K562 (cell line): ENCODE data around the gene CXCL14. TPM values are rescaled to one million over a fixed set of nuclear protein-coding genes. Genes with fewer than 3 reads are reported as not detected.

ENCODE experiments used
- ATAC-seq: fragments of 200-7000 bp; cut with Tn5 transposase; 3 replicates; pipeline ENCODE4 v1.9.1; 2020; ENCODE audit warnings: moderate library complexity
- BruUV-seq: library from RNA; stranded (reverse); fragments of 400-500 nt; replicated peaks from 2 replicates; lab custom pipeline; 2021; lab: Mats Ljungman, UMichigan
- CTCF ChIA-PET: fragments of 300-600 bp; formaldehyde crosslinking; extraction: SDS; loops from one replicate; lab custom pipeline; 2021; ENCODE audit warnings: low intra/inter-chr PET ratio; lab: Yijun Ruan, JAX
- POLR2A ChIA-PET: fragments of 300-600, 350-650 bp; sonication (Branson Sonifier 250); formaldehyde crosslinking; extraction: SDS; loops from one replicate; lab custom pipeline; 2021; ENCODE audit warnings: antibody characterized with exemption, inconsistent platforms; lab: Yijun Ruan, JAX
- DNase-seq, 4 experiments: peaks; one replicate each; pipeline versions ENCODE4 v3.0.0 to v3.0.0-alpha.2; 2011 to 2018; ENCODE audit warnings: low spot score in 3 of 4, mixed read lengths in 3 of 4; ENCODE audit errors: extremely low read depth in 1 of 4
- FAIRE-seq: peaks from 2 replicates; lab custom pipeline; 2011; peaks lifted over from hg19 to GRCh38; lab: Jason Lieb, UNC
- H2AFZ ChIP-seq: 2 replicates; pipeline ENCODE4 v1.6.0; 2011; ENCODE audit warnings: low read depth, low read length, control low read depth, inconsistent platforms
- H3K27ac ChIP-seq: fragments of 200-600 bp; 3 replicates; pipeline ENCODE4 v1.8.0; 2011; ENCODE audit warnings: low read depth, mild to moderate bottlenecking, control low read depth, inconsistent platforms, low read length, moderate library complexity, mixed read lengths; ENCODE audit errors: extremely low read depth
- H3K27me3 ChIP-seq, 2 experiments: fragments of 300-600 bp in 1 of 2; 2 replicates in 1 of 2; 3 replicates in 1 of 2; pipeline versions ENCODE4 v1.6.0 to v1.8.0; 2011; ENCODE audit warnings: inconsistent platforms in 2 of 2, low read length in 2 of 2, mild to moderate bottlenecking in 1 of 2, mixed read lengths in 1 of 2, moderate library complexity in 1 of 2; ENCODE audit not compliant: control insufficient read depth in 2 of 2, insufficient read depth in 2 of 2
- H3K36me3 ChIP-seq: fragments of 300-600 bp; 3 replicates; pipeline ENCODE4 v1.8.0; 2011; ENCODE audit warnings: mild to moderate bottlenecking, low read length, inconsistent platforms; ENCODE audit not compliant: control insufficient read depth, insufficient read depth
- H3K4me1 ChIP-seq, 2 experiments: fragments of 200-600 bp in 1 of 2; replicated peaks in 1 of 2; 2 replicates in 1 of 2; 3 replicates in 1 of 2; pipeline versions ENCODE4 v1.5.1 to v1.8.0; 2011; ENCODE audit warnings: inconsistent platforms in 2 of 2, low read length in 2 of 2, mild to moderate bottlenecking in 1 of 2, mixed read lengths in 1 of 2, moderate library complexity in 1 of 2; ENCODE audit not compliant: control insufficient read depth in 2 of 2, insufficient read depth in 2 of 2
- H3K4me2 ChIP-seq: 2 replicates; pipeline ENCODE4 v1.6.1; 2011; ENCODE audit warnings: low read length, control low read depth, inconsistent platforms, mixed read lengths; ENCODE audit not compliant: insufficient read depth
- H3K4me3 ChIP-seq: fragments of 200-600 bp; sonication (generic), shearing (Covaris generic); 2 replicates; pipeline ENCODE4 v1.5.1; 2016; ENCODE audit warnings: control low read depth, inconsistent platforms
- H3K79me2 ChIP-seq: fragments of 200-600 bp; 3 replicates; pipeline ENCODE4 v1.8.0; 2011; ENCODE audit warnings: low read length, inconsistent platforms; ENCODE audit not compliant: control insufficient read depth, insufficient read depth
- H3K9ac ChIP-seq, 2 experiments: 2 replicates each; pipeline versions ENCODE4 v1.6.0 to v1.6.1; 2011; ENCODE audit warnings: low read depth in 2 of 2, low read length in 2 of 2, control low read depth in 1 of 2, inconsistent platforms in 1 of 2, mild to moderate bottlenecking in 1 of 2, mixed read lengths in 1 of 2; ENCODE audit not compliant: insufficient read depth in 1 of 2
- H3K9me1 ChIP-seq: one replicate; pipeline ENCODE4 v1.6.0; 2011; ENCODE audit warnings: inconsistent platforms, mild to moderate bottlenecking, low read length, moderate library complexity; ENCODE audit not compliant: control insufficient read depth, insufficient read depth
- H3K9me3 ChIP-seq: replicated peaks from 2 replicates; pipeline ENCODE4 v1.5.1; 2011; ENCODE audit warnings: low read depth, low read length, inconsistent platforms; ENCODE audit not compliant: control insufficient read depth, insufficient read depth
- H4K20me1 ChIP-seq: replicated peaks from 2 replicates; pipeline ENCODE4 v1.6.1; 2011; ENCODE audit warnings: low read length, inconsistent platforms, mixed read lengths; ENCODE audit not compliant: control insufficient read depth, insufficient read depth
- CCNT2 ChIP-seq: IDR thresholded peaks from 2 replicates; pipeline ENCODE4 v1.6.1; 2011; ENCODE audit warnings: borderline replicate concordance, low read depth, mild to moderate bottlenecking, moderate library complexity, mixed read lengths, low read length; ENCODE audit not compliant: insufficient read length; ENCODE audit errors: extremely low read depth
- CTCFL ChIP-seq: IDR thresholded peaks from 2 replicates; pipeline ENCODE4 v1.6.1; 2011; ENCODE audit warnings: borderline replicate concordance, low read depth, mild to moderate bottlenecking, moderate library complexity, low read length; ENCODE audit not compliant: insufficient read depth, poor library complexity, severe bottlenecking
- DIDO1 ChIP-seq: fragments of 450-650 bp; IDR thresholded peaks from 2 replicates; pipeline ENCODE4 v1.6.1; 2016; ENCODE audit warnings: low read depth, missing biosample characterization, missing genetic modification characterization
- HMGN3 ChIP-seq: IDR thresholded peaks from 2 replicates; pipeline ENCODE4 v1.6.1; 2011; ENCODE audit warnings: borderline replicate concordance, low read depth, mild to moderate bottlenecking, mixed read lengths, low read length; ENCODE audit not compliant: insufficient read length; ENCODE audit errors: extremely low read depth
- MXD1 ChIP-seq: fragments of 250-450 bp; sonication (Bioruptor Pico); IDR thresholded peaks from 2 replicates; pipeline ENCODE4 v1.8.0; 2021; ENCODE audit warnings: borderline replicate concordance, mild to moderate bottlenecking, moderate library complexity; ENCODE audit not compliant: poor library complexity, severe bottlenecking
- NFATC3 ChIP-seq: fragments of 450-650 bp; IDR thresholded peaks from 2 replicates; pipeline ENCODE4 v1.6.1; 2017; ENCODE audit warnings: mild to moderate bottlenecking
- PTTG1 ChIP-seq: fragments of 450-650 bp; IDR thresholded peaks from 2 replicates; pipeline ENCODE4 v1.6.1; 2016; ENCODE audit warnings: low read depth, mild to moderate bottlenecking, missing genetic modification characterization, missing compliant biosample characterization
- PYGO2 ChIP-seq: fragments of 450-650 bp; IDR thresholded peaks from 2 replicates; pipeline ENCODE4 v1.6.1; 2016; ENCODE audit warnings: mild to moderate bottlenecking, missing genetic modification characterization, moderate library complexity, missing compliant biosample characterization
- ZEB2 ChIP-seq: fragments of 450-650 bp; IDR thresholded peaks from 2 replicates; pipeline ENCODE4 v1.6.1; 2016
- ZNF449 ChIP-seq: fragments of 250-450 bp; sonication (Bioruptor Pico); IDR thresholded peaks from 2 replicates; pipeline ENCODE4 v1.8.0; 2022; ENCODE audit warnings: moderate library complexity, mild to moderate bottlenecking, inconsistent platforms
- WGBS: fragments of 100-300 bp; shearing (Covaris generic); methylation state at CpG from one replicate; pipeline ENCODE4 v1.1.6; 2016; ENCODE audit warnings: low coverage, mixed read lengths; ENCODE audit not compliant: insufficient coverage; ENCODE audit errors: missing lambda C conversion rate; 5-methylcytosine and 5-hydroxymethylcytosine counted together
- in situ Hi-C: fragments of 300-500 bp; cut with MboI; formaldehyde crosslinking; loops from 4 replicates; pipeline ENCODE4 v1.15.0; 2018; ENCODE audit warnings: inconsistent platforms, mixed read lengths
- intact Hi-C: fragments of 100-400 bp; cut with micrococcal nuclease; formaldehyde crosslinking; loops from 2 replicates; pipeline ENCODE4 v1.14.2; 2022
- polyA plus RNA-seq, 8 experiments: library from polyadenylated mRNA; depleted of rRNA in 4 of 8; stranded (reverse) in 5 of 8; unstranded in 3 of 8; fragments of >200 nt; fragmentation: Nextera tagmentation in 2 of 8; fragmentation: Illumina TruSeq in 1 of 8; extraction: Ambion mirVana in 2 of 8; extraction: Trizol in 1 of 8; gene quantifications; 2 replicates each; pipeline versions ENCODE4 v1.2.1 to v1.2.3, GENCODE V29; 2011 to 2014; ENCODE audit warnings: inconsistent platforms in 1 of 8, missing spikeins in 1 of 8
- total RNA-seq, 7 experiments: library from RNA; depleted of rRNA in 6 of 7; stranded (reverse); fragments of >200 nt in 6 of 7; fragmentation: Illumina TruSeq in 2 of 7; extraction: Trizol in 2 of 7; gene quantifications; 2 replicates each; pipeline versions ENCODE4 v1.2.1 to v1.2.3, GENCODE V29; 2011 to 2021; ENCODE audit warnings: low replicate concordance in 1 of 7

Gene CXCL14
- total and polyA plus RNA-seq, 9 of the 15 experiments (the other 6 are each of a cell fraction or from before 2014, with no cell fraction given): not detected

- FAIRE-seq (no peak), ATAC-seq (no peak), DNase-seq (no peak)
- no peak overlapping the region for H3K27ac ChIP-seq
- H3K36me3 ChIP-seq: no peaks in the 10 kb centered on the region
- no peak overlapping the region for H2AFZ ChIP-seq
- H3K79me2 ChIP-seq: no peaks in the 10 kb centered on the region
- ChIA-PET CTCF (no interaction called here), POLR2A (no interaction called here)
- TF ChIP-seq CTCFL: no peak
- no peak for TF ChIP-seq NFATC3
- no peak for TF ChIP-seq CCNT2
- no peak for TF ChIP-seq HMGN3
- TF ChIP-seq ZNF449: no peak
- no peak for TF ChIP-seq PTTG1 (tag)
- no peak for TF ChIP-seq ZEB2
- no peak for TF ChIP-seq PYGO2 (tag)
- TF ChIP-seq DIDO1: no peak
- no peak for TF ChIP-seq MXD1 (CRISPR knock-in tag)
- no peaks in the 10 kb centered on the region for H3K9me3 ChIP-seq
- H3K4me1 ChIP-seq: no peaks in the 10 kb centered on the region; a peak in 1 of 5 replicates
- 83% methylated on average over 29 of the region's 44 CpGs for WGBS
- in situ Hi-C loops: no loop called here
- H3K9ac ChIP-seq: no peak overlapping the region
- H3K27me3 ChIP-seq: peaks cover 0 to 3% of the 10 kb centered on the region in 2 experiments; a peak in 1 of 5 replicates
- H4K20me1 ChIP-seq: no peaks in the 10 kb centered on the region
- H3K4me3 ChIP-seq: no peak overlapping the region
- BruUV-seq: no TSS peak
- intact Hi-C loops: no loop called here
- H3K4me2 ChIP-seq: no peak overlapping the region
- no peaks in the 10 kb centered on the region for H3K9me1 ChIP-seq
These were observed 43.4 kb downstream of the CXCL14 start for GRCh38 chr5:135535420-135535819.
